MG63 (cell line): ENCODE results near the gene MYD88. TPM values are rescaled to one million over a fixed set of nuclear protein-coding genes. Genes with fewer than 3 reads are reported as not detected.
A peak's percentile ranks its signal among the peaks of the same experiment; 100 is the strongest.

Source experiments
- DNase-seq: peaks from one replicate; pipeline ENCODE4 v3.0.0-alpha.2; 2020
- H3K27me3 ChIP-seq: fragments of 250-450 bp; sonication (Bioruptor Pico); 2 replicates; pipeline ENCODE4 v1.5.1; 2020; ENCODE audit warnings: mild to moderate bottlenecking, moderate library complexity
- H3K36me3 ChIP-seq: fragments of 250-450 bp; sonication (Bioruptor Pico); 2 replicates; pipeline ENCODE4 v1.5.1; 2020; ENCODE audit warnings: mild to moderate bottlenecking, moderate library complexity
- H3K4me3 ChIP-seq: fragments of 250-450 bp; sonication (Bioruptor Pico); 2 replicates; pipeline ENCODE4 v1.5.1; 2020; ENCODE audit warnings: mild to moderate bottlenecking, moderate library complexity
- H3K9me3 ChIP-seq: fragments of 250-450 bp; sonication (Bioruptor Pico); 2 replicates; pipeline ENCODE4 v1.5.1; 2020; ENCODE audit warnings: mild to moderate bottlenecking, moderate library complexity
- total RNA-seq: library from RNA; depleted of rRNA; stranded (reverse); fragments of >200 nt; shearing (Covaris generic); gene quantifications from 2 replicates; pipeline ENCODE4 v1.2.3, GENCODE V29; 2014; ENCODE audit warnings: low replicate concordance; rRNA removed

MYD88 gene
- total RNA-seq, 1 experiment from 2014 or later, result 4.1 TPM

DNA sequence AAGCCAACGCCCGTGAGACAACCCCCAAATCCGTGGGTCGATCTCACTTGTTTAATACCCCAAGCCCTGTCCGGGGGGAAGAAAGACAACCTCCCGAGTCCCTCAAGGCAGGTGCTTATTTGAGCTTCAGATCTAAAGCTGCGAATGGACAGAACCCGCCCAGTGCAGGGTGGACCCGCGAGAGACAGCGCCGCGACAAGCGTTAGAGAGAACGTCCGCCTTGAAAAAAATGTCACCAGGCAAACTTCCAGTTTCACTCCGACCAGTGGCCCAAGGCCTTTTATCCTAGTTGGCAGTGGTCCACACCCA, 26.1 kb downstream of the MYD88 start:
- H3K27me3 ChIP-seq, result no peaks in the 10 kb centered on the region
- no peaks in the 10 kb centered on the region for H3K9me3 ChIP-seq
- no peaks in the 10 kb centered on the region for H3K36me3 ChIP-seq
- peak overlapping the region; percentile 62 for H3K4me3 ChIP-seq
- DNase-seq, result no peak

DNA sequence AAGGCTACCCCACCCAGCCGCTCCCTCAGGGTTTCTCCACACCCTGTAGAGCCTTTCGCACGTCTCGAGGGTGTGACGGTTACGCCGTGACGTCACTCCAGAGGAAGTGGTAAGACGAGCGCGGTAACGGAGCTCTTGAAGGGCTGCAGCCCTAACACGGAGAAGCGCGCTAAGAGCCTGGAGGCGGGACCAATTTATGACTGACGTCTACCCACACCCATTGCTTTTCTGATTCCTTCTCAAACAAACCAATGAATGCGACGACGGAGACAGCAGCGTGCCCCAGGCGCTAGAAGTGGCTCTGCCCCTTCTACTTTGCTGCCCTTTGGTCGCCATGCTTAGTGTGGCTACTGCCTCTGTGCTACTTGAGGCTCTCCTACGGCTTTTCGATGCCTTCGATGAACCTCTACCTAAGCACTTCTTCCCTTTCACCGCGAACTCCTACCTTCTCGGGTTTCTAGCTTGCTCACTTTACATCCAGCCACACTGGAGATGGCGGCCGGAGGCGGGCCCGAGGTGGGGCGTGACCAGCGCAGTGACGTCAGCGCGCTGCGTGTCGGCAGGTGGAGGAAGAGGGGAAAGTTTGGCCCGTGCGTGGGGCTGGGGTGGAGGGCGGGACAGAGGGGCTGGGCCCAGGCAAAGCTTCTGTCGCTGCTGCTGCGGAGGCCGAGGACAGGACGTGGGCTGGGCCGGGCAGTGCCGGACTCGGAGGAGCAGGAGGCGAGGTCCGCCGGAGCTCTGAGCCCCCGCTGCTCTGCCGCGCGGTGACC, 26.7 kb downstream of the MYD88 start, which contains the start of gene OXSR1:
TSS of gene OXSR1 (plus strand) at position 586 of the 770 bp plus-strand sequence. CDS start 340 bp downstream, outside the sequence.
- H3K36me3 ChIP-seq, result no peaks in the 10 kb centered on the region
- peak within 1 kb of the TSS; percentile 62 for H3K4me3 ChIP-seq
- H3K9me3 ChIP-seq, result no peaks in the 10 kb centered on the region
- peak; percentile 95 for DNase-seq
- H3K27me3 ChIP-seq, result no peaks in the 10 kb centered on the region

DNA sequence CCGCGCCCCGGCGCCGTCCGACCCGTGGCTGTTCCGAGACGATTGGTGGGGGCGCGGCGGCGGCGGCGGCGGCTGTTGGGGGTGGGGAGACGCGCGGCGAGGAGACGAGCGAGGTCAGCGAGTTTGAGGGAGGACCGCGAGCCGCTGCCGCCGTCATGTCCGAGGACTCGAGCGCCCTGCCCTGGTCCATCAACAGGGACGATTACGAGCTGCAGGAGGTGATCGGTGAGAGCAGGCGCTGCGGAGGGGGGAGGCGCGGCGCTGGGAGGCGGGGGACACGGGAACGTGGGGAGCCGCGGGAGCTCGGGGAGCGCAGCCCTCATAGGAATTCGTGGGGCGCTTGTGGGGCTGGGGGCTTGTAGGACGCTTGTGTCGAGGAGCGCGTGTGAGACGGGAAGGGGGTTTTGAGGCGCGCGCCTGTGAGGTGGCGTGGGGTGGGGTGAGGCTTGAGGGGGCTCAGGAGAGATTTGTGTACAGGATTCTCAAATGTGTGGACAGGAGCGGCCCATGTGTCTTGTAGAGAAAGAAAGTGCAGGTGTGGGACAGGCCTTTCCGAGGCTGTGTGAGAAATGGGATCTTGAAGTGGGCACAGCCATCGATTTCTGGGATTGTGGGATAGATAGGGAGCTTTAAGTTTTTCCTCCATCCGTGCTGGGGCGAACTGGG, 27.4 kb downstream of the MYD88 start:
- DNase-seq, result no peak
- Histone ChIP-seq H3K4me3 (peak overlapping the region; percentile 62), H3K9me3 (no peaks in the 10 kb centered on the region), H3K27me3 (no peaks in the 10 kb centered on the region), H3K36me3 (no peaks in the 10 kb centered on the region)

DNA sequence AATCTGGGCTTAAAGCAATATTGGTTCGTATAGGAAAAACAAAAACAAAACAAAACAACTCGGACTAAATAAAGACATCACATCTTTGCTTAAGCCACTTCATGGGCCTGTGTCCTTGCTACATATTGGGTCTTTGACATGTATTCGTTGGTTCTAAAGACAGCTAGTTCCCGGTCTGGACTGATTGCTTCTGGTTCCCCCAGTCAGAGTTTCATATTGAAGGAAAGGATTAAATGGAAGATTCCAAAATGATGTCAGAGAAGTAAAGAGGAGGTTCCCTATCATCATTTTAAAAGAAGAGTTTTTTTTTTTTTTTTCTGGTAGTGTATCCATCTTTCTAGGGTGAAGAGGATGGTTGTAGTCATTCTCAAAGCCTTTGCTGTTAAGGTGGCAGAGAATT, 29.1 kb downstream of the MYD88 start:
- peak overlapping the region; percentile 62 for H3K4me3 ChIP-seq

DNA sequence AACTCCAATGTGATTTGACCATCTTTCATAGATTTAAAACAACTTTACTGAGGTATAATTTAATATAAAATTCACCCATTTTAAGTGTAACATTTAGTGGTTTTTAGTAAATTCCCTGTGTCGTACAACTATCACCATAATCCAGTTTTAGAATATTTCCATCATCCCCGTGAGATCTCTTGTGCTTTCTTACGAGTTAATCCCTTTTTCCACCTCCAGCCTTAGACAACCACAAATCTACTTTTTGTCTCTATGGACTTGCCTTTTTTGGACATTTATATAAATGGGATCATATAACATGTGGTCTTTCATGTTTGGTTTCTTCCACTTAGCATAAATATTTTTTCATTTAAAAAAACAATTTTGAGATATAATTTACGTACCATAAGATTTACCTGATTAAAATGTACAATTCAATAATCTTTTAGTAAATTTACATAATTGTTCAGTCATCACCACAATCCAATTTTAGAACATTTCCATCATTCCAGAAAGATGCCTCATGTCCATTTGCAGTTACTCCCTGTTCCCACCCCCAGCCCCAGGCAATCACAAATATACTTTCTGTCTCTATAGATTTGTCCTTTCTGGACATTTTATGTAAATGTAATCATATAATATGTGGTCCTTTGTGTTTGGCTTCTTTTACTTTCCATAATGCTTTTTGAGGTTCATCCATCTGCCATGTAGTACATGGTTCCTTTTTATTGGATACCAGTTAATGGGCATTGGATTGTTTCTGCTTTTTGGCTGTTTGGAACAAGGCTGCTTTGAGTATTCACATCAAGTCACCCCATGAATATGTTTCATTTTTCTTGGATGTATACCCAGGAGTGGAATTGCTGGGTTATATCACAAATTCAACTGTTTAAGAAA, 29.9 kb downstream of the MYD88 start:
- Histone ChIP-seq H3K4me3 (peak overlapping the region; percentile 62), H3K36me3 (no peaks in the 10 kb centered on the region; the same call in 1 of the 2 replicates), H3K9me3 (no peaks in the 10 kb centered on the region), H3K27me3 (no peaks in the 10 kb centered on the region)
- DNase-seq, result peak; percentile 28

More for the DNA sequence above, 29.1 kb downstream of the MYD88 start:
- Histone ChIP-seq H3K27me3 (no peaks in the 10 kb centered on the region), H3K36me3 (no peaks in the 10 kb centered on the region), H3K9me3 (no peaks in the 10 kb centered on the region)
- no peak for DNase-seq

DNA sequence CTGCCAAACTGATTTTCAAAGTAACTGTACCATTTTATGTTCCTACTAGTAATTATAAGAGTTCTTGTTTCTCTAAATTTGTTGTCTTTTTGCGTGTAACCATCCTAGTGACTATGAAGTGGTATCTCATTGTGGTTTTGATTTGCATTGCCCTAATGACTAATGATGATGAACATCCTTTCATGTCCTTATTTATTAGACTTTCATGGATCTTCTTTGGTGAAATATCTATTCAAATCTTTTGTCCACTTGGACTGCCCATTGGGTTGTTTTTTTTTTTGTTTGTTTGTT, 30.5 kb downstream of the MYD88 start:
- Histone ChIP-seq H3K9me3 (no peaks in the 10 kb centered on the region), H3K27me3 (no peaks in the 10 kb centered on the region), H3K4me3 (no peak overlapping the region), H3K36me3 (no peaks in the 10 kb centered on the region; the same call in 1 of the 2 replicates)
- DNase-seq, result no peak

DNA sequence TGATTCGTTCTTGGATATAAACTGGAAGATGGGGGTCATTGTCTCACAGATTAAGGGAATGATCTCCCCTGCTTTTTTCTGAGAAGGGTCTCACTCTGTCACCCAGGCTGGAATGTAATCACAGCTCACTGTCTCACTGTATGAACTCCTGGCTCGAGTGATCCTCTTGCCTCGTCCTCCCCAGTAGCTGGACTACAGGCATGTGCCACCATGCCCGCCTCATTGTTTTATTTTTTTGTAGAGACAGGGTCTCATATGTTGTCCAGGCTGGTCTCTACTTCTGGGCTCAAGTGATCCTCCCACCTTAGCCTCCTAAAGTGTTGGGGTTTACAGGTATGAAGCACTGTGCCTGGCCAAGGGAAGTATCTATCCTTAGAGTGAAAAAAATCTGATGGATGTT, 32.3 kb downstream of the MYD88 start:
- no peaks in the 10 kb centered on the region for H3K9me3 ChIP-seq
- H3K27me3 ChIP-seq, result no peaks in the 10 kb centered on the region
- DNase-seq, result no peak
- no peak overlapping the region for H3K4me3 ChIP-seq
- no peaks in the 10 kb centered on the region; the same call in 1 of the 2 replicates for H3K36me3 ChIP-seq

DNA sequence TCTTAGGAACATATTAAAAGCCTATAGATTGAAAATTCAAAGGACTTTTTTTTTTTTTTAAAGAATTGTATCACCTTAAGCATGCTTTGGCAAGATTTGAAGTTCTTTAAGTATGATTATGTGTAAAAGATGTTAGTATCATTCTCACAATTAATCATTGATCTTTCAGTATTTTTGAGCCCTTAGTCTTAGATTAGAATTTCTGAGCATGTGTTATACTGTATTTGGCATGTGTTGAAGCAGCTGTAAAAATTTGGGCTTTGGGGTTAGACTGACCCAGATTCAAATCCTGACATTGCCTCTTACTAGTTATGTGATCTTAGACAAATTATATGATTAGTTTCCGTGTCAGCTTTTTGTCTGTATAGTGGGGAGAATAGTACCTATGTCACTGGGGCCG, 33.2 kb downstream of the MYD88 start:
- Histone ChIP-seq H3K27me3 (no peaks in the 10 kb centered on the region), H3K36me3 (no peaks in the 10 kb centered on the region; the same call in 1 of the 2 replicates), H3K9me3 (no peaks in the 10 kb centered on the region), H3K4me3 (no peak overlapping the region)
- DNase-seq, result no peak

DNA sequence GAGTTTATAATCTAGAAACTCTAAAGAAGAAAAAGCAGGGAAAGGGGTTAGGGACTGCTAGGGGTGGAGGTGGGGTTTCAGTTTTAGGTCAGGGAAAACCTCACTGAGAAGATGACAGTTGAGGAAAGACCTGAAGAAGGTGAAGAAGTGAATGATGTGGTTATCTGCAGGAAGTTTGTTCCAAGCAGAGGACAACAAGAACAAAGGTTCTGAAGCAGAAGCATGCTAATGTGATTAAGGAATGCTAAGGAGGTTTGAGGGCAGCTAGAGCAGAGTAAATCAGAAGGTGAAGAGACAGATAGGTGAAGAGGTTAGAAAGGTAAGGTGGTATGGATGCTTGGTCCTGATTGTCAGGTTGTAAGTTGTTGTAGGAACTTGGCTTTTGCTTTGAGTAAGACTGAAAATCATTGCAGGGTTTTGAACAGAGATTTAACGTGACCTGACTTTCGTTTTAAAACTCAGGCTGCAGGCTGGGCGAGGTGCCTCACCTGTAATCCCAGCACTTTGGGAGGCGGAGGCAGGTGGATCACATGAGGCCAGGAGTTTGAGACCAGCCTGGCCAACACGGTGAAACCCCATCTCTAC, 35.5 kb downstream of the MYD88 start:
- DNase-seq, result no peak
- Histone ChIP-seq H3K4me3 (no peak overlapping the region), H3K9me3 (no peaks in the 10 kb centered on the region), H3K27me3 (no peaks in the 10 kb centered on the region), H3K36me3 (no peaks in the 10 kb centered on the region; the same call in 1 of the 2 replicates)

DNA sequence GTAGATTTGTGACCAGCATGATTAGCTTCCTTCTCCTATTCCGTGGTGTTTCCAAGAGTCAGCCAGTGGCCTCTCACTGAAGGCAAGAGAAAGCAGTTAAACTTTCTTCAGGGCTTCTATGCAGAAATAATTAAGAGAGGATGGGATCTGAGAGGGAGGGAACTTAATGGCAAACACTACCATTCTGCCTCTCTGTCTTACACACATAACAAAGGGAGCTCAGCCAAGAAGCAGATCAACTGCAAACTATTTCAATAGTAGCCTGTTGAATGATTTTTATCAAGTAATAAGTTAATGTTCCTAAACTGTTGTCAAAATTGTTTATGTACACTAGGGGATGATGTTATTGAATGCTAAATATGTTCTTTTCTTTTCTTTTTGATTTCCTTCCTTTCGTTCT, 38.7 kb downstream of the MYD88 start:
- H3K4me3 ChIP-seq, result no peak overlapping the region
- no peaks in the 10 kb centered on the region; the same call in 1 of the 2 replicates for H3K36me3 ChIP-seq
- no peak for DNase-seq
- no peaks in the 10 kb centered on the region for H3K27me3 ChIP-seq
- no peaks in the 10 kb centered on the region for H3K9me3 ChIP-seq

DNA sequence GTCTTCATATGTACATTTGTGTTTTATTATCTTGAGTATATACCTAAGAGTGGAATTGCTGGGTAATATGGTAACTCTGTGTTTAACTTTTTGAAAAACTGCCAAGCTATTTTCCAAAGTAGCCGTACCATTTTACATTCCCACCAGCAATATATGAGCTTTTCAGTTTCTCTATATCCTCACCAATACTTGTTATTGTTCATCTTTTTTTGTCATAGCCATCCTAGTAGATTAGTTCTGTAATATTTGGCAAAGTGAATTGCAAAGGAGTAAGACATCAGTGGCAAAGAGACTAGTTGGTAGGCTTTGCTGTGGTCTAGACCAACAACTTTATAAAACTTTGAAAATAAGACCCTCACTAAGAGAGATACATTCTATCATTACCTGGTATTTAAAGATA, 48.3 kb downstream of the MYD88 start:
- no peaks in the 10 kb centered on the region for H3K27me3 ChIP-seq
- peaks cover 4% of the 10 kb centered on the region; the same call in 1 of the 2 replicates for H3K9me3 ChIP-seq
- no peak for DNase-seq
- H3K4me3 ChIP-seq, result no peak overlapping the region
- peaks cover 40% of the 10 kb centered on the region for H3K36me3 ChIP-seq

DNA sequence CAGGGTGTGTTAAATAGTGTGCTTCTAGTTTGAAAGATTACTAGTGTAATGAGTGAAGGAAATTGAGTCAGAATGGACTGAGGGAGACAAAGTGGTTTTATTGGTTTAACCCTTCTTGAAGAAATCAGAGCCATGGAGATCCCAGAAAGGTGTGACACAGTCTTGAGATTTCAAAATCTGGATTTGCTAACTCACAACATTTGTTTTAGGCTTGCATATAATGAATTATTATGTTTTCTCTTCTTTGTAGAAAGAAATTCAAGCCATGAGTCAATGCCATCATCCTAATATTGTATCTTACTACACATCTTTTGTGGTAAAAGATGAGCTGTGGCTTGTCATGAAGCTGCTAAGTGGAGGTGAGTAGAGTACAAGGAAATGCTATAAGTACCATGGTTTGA, 52.0 kb downstream of the MYD88 start:
- Histone ChIP-seq H3K9me3 (peaks cover 4% of the 10 kb centered on the region; the same call in 1 of the 2 replicates), H3K27me3 (no peaks in the 10 kb centered on the region), H3K4me3 (no peak overlapping the region), H3K36me3 (peaks cover 26% of the 10 kb centered on the region)
- no peak for DNase-seq

Other genes with a start within 250 kb of the MYD88 start
- 0.15 and 4.4 TPM in 2 replicates for gene VILL, start 147.9 kb upstream of the MYD88 start, total RNA-seq
- gene PLCD1, start 109.0 kb upstream of the MYD88 start, total RNA-seq, result 0.13 TPM in 1 of 2 replicates, not detected in the other
- gene DLEC1, start 99.5 kb upstream of the MYD88 start, total RNA-seq, result not detected in 2 replicates
- gene ACAA1, start 1.5 kb upstream of the MYD88 start, total RNA-seq, result 9.7 and 31.8 TPM in 2 replicates
- 13.2 and 20.3 TPM in 2 replicates for gene OXSR1, start 26.9 kb downstream of the MYD88 start, total RNA-seq
- not detected in 2 replicates for gene SLC22A13, start 127.2 kb downstream of the MYD88 start, total RNA-seq
- 0.69 TPM in 1 of 2 replicates, not detected in the other for gene SLC22A14, start 143.6 kb downstream of the MYD88 start, total RNA-seq
- gene XYLB, start 208.1 kb downstream of the MYD88 start, total RNA-seq, result 1.0 and 2.8 TPM in 2 replicates